Measurements from ENCODE around the gene TBPL1. TPM values are rescaled to one million over a fixed set of nuclear protein-coding genes. Genes with fewer than 3 reads are reported as not detected.
"Not testable (repeated sequence)": the region's sequence is repeated elsewhere in the genome, so short reads cannot be mapped to it uniquely, and the experiment has no call there.

Gene TBPL1
- total RNA-seq, 1 donor from 2014 or later: 24.5 TPM

GRCh38 chr6:133973109-133973971 is 20.3 kb downstream of the TBPL1 start:
- no peak for DNase-seq (ENCODE audit: low spot score)

GRCh38 chr6:133977983-133978895 is 25.2 kb downstream of the TBPL1 start:
- peak; percentile 38 for DNase-seq (ENCODE audit: low spot score)

GRCh38 chr6:133978896-133979240 is 25.8 kb downstream of the TBPL1 start:
- no peak for DNase-seq (ENCODE audit: low spot score)

GRCh38 chr6:133979269-133979963 is 26.4 kb downstream of the TBPL1 start:
- not testable (repeated sequence) for DNase-seq (ENCODE audit: low spot score)

- no peak for DNase-seq (ENCODE audit: low spot score)
These were observed 27.1 kb downstream of the TBPL1 start for GRCh38 chr6:133980168-133980567.

GRCh38 chr6:133983099-133983939 is 30.3 kb downstream of the TBPL1 start:
- no peak for DNase-seq (ENCODE audit: low spot score)

GRCh38 chr6:133985970-133986369 is 32.9 kb downstream of the TBPL1 start:
- no peak for DNase-seq (ENCODE audit: low spot score)

- DNase-seq (ENCODE audit: low spot score): no peak
These were observed 33.9 kb downstream of the TBPL1 start for GRCh38 chr6:133986942-133987341.

- DNase-seq (ENCODE audit: low spot score): no peak
These were observed 36.5 kb downstream of the TBPL1 start for GRCh38 chr6:133989525-133989924.

GRCh38 chr6:133990321-133990720 is 37.3 kb downstream of the TBPL1 start:
- no peak for DNase-seq (ENCODE audit: low spot score)

- no peak for DNase-seq (ENCODE audit: low spot score)
These were observed 38.1 kb downstream of the TBPL1 start for GRCh38 chr6:133991096-133991593.

GRCh38 chr6:133992992-133993680 is 40.1 kb downstream of the TBPL1 start:
- DNase-seq (ENCODE audit: low spot score): no peak

- no peak for DNase-seq (ENCODE audit: low spot score)
These were observed 42.3 kb downstream of the TBPL1 start for GRCh38 chr6:133995296-133995695.

- DNase-seq (ENCODE audit: low spot score): no peak
These were observed 42.7 kb downstream of the TBPL1 start for GRCh38 chr6:133995758-133996157.

GRCh38 chr6:133997267-133997666 is 44.2 kb downstream of the TBPL1 start:
- no peak for DNase-seq (ENCODE audit: low spot score)

- DNase-seq (ENCODE audit: low spot score): no peak
These were observed 46.3 kb downstream of the TBPL1 start for GRCh38 chr6:133999305-133999704.

GRCh38 chr6:134000443-134000842 is 47.4 kb downstream of the TBPL1 start:
- no peak for DNase-seq (ENCODE audit: low spot score)

- DNase-seq (ENCODE audit: low spot score): no peak
These were observed 49.8 kb downstream of the TBPL1 start for GRCh38 chr6:134002821-134003220.

GRCh38 chr6:134003542-134003951 is 50.5 kb downstream of the TBPL1 start:
- DNase-seq (ENCODE audit: low spot score): no peak

GRCh38 chr6:134004714-134005113 is 51.7 kb downstream of the TBPL1 start:
- DNase-seq (ENCODE audit: low spot score): no peak
